ENCODE measurements around the gene CPLX1.

CPLX1 gene

DNA sequence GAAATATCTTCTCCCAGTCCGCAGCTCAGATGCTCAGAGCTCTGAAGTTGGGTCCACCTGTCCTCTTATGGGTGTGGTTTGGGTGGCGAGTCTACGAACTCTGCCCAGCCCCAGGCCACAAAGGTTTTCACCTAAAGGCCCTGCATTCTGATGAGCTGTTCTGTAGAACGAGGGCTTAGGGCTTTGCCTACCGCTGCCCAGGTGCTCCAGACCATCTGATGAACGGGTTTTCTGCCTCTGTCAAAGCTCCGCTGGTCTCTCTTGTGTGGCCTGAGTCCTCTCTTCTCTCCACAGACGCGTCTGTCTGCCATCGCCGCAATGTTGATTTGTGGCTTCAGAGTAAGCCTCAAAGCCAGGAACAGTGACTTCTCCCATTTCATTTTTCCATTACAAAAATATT, 28.4 kb upstream of the CPLX1 start:
- no peak for DNase-seq

DNA sequence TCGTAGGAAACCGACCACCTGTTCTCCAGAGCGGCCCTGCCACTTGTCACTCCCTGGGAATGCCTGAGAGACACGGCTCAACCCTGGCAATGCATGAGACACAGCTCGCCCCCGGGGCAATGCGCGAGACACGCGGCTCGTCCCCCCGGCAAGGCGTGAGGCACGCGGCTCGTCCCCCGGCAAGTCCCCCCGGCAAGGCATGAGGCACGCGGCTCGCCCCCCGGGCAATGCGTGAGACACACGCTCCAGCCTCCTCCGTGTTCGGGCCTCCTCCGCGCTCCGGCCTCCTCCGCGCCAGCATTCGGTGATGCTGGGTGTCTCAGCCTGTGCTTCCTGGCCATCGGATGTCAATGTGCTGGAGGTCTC, 27.5 kb upstream of the CPLX1 start:
- DNase-seq, result no peak

DNA sequence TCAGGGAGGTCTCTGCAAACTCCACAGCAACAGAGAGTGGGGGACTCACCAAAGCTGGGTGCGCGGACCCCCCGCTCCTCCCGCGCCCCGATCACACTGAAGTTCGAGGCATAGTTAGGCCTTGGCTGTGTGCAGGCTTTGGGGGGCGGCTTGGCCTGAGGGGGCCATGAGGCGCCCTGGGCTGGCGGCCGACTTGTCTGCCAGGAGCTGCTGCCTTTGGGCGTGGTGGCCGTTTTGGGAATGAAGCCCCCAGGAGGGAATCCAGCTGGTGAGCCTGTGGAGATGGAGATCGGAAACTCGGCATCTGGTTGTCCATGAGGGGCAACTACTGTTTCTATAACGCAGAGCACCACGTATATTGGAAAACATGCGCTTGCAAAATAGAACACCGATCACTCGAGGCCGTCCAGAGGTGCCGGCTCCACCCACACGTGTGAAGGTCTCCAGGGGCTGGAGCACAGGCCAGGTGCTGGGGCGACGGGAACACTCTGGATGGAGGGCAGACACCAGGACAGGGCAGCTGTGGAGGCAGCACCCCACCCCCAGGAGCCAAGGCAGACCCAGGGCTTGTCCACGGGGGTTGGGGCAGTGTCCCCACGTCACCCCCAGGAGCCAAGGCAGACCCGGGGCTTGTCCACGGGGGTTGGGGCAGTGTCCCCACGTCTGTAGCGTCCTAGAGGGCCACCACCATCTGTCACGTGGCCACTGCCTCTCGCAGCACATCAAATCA, 25.9 kb upstream of the CPLX1 start:
- DNase-seq, result no peak

DNA sequence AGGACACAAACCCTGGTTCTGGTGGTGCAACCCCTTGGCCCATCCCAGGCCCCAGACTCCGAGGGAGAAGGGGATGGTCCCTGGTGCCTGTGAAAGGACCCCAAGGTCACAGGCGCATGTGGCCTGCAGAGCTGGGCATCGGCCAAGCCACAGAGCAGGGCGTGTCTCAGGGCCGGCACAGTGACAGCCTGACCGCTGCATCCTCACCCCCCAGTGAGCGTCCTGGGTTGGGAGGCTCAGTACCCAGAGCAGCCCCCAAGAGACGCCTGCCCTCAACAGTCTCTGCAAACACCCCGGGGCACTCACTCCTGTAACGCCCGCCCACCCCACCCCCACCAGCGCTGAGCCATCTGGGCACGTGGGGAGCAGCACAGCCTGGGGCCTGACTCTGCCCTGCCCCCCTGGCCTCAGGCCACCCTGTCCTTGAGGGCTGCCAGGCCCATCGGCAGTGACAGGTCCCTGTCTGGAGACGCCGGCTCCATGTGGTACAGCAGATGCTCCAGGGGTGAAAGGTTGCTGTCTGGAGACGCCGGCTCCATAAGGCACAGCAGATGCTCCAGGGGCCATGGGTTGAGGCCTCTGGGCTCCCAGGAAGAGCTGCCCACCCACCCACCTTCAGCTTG, 24.5 kb upstream of the CPLX1 start:
- no peak for DNase-seq

DNA sequence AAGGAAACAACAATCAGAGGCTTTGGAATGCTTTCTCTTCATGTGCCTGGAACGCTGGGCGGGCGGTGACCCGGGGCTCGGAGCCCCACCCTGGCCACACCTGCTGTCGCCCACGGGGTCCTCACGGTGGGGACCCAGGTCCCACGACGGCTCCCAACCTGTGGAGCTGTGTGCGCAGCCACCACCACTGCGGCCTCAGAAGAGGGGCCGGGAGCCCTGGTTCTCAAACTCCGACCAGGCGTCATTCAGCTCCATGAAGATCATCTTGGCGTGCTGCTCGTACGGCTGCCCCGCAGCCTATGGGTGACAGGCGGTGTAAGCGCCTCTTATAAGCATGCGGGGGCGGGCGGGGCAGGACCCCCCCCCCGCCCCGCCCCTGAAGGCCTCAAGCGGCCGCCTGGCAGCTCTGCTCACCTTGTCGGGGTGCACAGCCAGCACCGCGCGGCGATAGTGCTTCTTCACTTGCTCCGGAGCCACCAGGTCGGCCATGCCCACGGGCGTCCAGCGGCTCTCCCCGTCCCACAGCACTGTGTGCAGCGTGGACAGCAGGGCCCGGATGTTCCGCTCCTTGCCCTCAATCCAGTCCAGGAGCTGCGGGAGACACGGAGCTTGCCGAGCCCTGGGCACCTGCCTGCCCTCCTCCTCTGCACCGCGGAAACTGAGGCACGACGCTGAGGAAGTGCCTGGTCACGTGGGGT, 23.7 kb upstream of the CPLX1 start:
- no peak for DNase-seq

DNA sequence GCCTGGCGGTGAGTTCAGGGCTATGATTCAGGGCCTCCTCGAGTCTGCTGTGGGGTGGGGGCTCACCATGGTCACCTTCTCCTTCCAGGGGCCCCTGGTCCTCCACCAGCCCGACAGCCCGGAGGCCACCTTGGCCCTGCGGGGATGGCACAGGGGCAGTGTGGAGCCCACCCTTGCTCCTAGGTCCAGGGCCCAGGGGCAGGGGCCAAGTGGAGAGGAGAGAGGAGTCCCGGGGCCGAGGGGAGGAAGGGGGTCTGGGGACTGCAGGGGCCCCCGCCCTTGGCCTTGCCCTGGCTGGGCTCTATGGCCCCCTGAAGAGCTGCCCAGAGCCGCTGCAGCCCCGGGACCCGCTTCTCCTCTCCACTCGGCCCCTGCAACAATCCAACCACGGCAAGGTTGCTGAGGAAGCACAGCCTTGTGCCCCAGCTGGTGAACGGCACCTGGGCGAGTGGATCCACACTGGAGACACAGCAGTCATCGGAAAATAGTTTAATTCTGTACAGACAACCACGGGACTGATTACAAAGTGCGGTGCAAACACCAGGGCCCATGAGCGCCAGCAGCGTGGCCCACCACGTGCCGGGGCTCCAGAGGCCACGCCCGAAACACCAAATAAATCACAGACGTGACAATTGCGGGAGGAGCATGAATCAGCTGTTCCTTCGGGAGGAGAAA, 23.0 kb upstream of the CPLX1 start:
- DNase-seq, result no peak

DNA sequence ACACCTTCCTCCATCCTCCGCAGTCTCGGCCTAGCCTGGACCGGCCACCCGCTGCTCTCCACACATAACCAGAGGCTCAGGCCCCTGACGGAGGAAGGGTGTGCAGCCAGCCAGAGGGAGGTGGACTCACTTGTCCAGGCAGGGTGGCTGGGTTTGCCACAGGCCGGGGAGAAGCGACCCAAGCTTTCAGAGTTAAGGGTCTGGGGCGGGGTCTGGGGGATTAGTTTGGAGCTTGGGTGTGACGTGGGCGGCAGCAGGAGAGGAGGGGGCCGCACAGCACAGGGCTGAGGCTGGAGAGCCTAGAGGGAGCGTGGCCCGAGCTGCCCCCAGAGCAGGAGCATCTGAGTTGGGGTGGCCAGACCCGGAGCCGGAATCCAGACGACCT, 22.4 kb upstream of the CPLX1 start:
- no peak for DNase-seq

DNA sequence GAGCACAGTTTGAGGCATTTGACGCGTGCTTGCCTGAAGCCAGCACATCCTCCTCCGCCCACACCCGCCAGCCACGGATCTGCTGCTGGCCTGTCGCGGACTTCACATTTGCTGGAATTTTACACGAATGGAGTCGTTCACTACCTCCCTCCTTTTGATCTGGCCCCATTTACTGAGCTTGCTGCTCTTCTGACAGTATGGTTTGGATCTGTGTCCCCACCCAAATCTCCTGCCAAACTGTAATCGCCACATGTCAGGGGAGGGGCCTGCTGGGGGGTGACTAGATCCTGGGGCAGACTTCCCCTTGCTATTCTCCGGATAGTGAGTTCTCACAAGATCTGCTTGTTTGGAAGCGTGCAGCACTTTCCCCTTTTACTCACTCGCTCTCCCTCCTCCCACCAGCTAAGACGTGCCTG, 19.9 kb upstream of the CPLX1 start:
- DNase-seq, result no peak

DNA sequence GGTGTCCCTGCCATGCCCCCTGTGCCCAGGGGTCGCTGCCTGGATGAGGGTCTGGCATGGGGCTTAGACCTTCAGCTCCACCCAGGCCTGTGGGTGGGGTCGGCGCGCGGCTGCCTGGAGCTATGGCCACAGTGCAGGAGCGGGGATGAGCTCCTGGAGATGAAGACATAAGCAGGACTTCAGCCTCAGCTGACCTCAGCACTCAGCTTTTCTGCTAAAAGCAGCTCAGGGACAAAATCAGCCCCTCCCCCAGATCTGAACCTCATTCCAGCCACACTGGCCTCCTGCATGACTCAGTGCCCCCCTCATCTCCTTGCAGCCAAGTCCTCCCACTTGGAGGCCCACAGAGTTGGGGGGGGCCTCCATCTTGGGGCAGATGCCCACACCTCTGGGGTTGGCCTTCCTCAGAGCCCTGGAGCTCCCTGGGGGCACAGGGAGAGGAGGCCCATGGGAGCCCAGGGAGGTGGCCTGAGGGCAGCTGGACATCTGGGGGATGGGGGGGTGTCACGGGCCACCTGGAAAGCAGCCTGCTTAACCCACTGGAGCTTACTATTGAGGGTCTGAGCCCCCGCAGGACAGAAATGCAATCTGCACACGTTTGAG, 19.4 kb upstream of the CPLX1 start:
- DNase-seq, result no peak

DNA sequence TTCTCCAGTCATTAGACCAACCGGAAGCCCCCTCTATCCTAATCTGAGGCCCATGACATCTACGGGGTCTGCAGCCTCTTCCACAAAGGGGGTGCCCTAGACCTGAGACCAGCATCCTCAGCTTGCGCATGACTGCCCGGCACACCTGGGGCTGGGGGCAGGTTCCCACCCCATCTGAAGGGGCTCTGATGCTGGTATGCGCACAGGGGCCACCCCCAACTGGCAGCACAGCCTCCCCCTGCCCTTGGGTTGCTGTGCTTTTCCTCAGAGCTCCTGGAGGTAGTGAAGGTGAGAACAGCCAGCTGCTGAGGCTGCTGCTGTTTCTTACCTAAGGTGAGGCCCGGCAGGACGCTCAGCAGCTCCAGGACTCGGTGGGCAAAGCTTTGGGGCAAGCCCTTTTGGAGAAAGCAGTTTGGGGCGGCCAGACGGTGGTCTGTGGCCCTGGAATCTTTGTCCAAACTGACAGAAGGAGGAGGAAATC, 18.9 kb upstream of the CPLX1 start:
- no peak for DNase-seq

DNA sequence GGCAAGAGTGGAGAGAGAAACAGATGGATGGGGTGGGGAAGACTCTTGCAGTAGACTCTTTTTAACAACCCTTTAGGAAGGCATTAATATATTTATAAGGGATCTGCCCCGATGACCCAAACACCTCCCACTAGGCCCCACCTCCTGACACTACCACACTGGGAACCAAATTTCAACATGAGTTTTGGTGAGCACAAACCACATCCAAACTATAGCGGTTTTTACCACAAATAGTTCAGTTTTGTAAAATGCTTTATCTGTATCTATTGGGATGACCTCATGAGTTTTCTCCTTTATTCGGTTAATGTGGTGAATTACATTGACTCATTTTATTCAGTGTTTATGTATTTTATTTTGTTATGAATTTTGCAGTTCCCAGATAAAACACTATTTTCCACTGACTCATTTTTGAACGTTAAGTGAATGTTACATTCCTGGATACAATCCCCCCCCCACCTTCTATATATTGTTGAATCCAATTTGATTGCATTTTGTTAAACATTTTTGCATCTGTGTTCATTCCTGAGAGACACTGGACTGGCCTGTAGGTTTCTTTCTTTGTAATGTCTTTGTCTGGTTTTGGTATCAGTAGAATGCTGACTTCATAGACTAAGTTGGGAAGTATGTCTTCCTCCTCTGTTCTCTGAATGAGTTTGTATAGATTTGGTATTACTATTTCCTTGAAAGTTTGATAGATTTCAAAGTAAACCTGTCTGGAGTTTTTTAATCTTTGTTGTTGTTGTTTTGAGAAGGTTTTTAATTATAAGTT, 13.9 kb upstream of the CPLX1 start:
- DNase-seq, result no peak

DNA sequence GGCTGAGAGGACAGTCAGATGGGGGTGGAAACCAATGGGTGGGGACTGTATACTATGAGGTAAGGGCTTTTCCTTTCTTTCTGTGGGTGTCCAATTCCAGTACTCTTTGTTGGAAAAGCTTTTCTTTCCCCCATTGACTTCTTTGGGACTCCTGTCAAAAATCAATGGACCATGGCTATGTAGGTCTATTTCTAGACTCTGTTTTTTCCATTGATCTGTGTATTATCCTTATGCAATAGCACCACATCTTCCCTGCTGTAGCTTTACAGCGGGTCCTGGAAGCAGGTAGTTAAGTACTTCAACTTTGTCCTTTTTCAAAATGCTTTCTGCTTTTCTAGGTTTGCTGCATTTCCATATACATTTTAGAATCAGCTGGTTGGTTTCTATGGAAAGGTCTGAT, 11.8 kb upstream of the CPLX1 start:
- no peak for DNase-seq

DNA sequence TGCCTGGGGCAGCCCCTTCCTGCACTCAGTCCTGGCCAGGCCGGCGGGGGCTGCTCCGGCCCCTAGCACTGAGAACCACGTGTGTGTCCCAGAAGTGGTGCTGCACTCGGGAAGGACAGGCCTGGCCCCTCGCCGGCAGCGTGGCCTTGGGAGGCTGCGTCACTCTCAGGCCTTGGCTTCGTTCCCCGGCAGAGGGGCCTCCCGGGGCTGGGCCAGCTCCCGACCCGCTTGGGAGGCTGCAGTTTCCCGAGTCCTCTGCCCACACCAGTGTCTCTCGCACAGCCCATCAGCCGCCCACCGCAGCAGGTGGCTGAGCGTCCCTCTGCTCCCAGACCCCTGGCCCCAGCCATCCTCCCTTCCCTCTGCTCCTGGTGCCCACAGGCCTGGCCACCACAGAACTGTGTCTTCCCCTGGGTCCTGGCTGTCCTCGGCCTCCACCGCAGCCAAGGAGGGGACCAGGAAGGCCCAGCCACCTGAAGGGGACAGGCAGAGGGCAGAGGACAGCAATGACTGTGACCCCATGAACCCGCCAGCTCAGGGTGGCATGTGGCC, 10.9 kb upstream of the CPLX1 start:
- no peak for DNase-seq

DNA sequence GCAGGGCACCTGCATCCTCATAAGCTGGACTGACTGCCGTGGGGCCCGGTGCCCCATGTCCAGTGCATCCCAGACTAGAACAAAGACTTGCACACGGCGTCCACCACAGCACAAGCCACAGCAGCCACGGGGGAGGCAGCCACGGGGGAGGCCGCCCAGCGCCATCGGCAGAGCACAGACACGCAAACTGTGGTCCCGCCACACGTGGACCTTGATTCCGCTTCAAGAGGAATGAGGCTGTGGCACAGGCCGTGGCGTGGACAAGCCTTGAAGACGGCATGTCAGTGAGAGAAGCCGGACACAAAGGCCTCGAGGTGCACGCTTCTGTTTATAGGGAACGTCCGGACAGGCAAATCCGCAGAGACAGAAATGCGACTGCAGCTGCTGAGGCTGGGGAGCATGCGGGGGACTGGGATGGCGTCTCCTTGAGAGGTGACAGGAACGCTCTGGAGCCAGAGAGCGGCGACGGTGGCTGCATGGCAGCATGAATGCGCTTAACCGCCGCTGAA, 10.1 kb upstream of the CPLX1 start:
- DNase-seq, result no peak

DNA sequence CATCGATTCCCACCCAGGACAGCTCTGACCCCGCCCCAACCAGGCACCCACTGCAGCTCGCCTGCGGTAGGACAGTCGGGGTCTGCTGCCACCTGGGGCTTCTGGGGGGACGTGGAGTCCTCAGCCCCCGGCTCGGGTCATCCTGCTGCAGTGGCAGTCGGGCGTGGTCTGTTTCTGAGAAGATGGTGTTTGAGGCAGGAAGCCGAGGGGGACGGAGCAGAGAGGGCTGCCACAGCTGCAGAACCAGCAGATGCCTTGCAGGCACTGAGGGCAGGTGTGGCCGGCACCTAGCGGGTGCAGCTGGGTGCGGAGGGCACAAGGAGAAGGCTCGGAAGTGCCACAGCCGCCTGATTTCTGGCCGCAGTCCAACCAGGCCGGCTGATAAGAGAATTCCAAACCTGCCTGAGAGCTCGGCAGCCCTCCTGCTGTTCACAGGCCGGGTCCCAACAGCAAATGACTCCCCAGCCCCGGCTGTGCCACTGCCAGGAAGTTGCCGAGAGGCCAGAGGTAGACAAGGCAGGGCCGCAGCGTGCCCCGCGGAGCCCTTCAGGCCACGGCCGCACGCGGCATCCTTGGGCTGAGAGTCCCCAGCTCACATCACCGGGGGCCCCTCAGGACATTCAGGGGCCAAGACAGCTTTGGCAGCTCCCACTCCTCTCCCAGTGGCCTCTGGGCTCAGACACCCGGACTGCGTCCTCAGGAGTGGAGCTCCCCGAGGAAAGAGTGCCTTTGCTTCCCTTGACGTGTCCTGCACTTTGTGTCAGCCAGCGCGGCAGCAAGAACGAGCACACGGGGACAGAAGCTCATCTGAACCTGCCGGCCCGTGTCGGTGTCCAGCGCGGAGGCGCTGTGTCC, 9.4 kb upstream of the CPLX1 start:
- no peak for DNase-seq

DNA sequence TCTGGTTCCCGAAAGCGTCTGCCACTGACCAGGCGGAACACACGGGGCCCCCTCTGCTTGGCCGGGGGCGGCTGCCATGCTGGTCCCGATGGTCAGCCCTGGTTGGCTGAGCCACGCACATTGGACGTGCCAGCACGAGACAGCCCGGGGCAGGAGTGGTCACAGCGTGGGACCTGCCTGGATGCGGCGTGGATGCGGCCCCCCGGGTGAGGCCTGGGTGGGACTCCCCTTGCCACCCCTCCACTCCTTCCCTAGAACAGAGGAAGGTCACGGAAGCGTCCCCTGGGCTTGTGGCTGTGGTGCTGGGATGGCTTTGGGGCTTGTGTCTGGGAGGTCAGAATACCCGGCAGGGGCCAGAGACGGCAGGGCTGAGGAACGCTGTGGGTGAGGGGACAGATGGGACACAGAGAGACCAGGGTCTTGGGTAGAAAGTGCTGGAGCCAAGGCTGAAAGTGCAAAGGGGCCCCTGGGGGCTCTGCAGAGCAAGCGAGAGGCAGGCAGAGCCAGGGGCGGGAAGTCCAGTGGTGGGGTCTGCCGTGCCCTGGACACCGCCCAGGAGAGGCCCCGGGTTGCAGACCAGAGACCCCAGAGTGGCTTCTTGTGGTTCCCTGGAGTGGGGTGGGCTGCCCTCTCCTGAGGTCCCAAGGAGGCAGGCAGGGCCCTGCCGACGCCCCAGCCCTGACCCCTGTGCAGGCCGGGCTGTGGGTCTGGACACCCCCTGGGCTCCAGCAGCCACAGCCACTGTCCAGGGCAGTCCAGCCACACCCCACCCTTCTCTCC, 8.6 kb upstream of the CPLX1 start:
- DNase-seq, result no peak

DNA sequence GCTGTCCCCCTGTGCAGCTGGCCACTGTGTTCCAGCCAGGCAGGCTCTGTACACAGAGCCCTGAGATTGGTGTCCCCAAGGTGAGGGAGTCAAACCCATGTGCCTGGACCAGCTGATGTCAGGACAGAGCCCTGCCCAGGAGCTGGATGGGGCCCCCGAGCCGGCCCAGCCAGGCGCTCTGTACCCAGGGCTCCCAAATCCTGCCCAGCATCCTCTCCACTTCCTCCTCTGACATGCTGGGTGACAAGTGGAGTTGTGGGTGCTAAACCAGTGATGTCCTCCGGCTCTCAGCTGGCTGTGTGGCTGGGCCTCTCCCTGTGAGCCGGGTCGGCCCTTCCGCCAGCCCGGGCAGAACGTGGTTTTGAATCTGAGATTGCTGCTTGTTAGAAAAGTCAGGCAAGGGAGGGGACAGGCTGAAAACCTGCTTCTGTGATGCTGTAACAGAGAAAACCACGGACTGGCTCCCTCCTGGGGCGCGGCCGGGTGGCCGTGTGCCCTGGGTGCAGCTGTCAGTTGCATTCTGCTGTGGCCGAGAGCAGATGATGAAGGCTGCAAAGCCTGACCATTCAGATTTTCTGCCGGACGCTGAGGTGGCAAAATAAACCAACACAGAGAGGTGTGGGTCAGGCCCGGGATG, 7.9 kb upstream of the CPLX1 start:
- no peak for DNase-seq

DNA sequence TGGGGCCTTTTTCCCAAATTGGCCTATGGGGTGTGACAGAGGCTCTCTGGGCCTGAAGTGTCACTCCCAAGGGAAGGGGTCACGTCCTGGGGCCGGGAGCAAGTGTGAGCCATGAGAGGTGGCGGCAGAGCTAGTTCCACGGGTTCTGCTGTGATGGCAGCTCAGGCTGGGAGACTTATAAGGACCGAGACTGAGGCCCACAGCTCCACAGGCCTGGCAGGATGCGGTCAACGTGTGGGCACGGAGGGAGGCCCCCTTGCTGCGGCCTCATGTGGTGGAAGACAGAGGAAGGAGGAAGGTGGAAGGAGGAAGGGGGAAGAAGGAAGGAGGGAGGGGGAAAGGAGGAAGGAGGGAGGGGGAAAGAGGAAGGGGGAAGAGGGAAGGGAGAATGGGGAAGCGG, 7.2 kb upstream of the CPLX1 start:
- no peak for DNase-seq

DNA sequence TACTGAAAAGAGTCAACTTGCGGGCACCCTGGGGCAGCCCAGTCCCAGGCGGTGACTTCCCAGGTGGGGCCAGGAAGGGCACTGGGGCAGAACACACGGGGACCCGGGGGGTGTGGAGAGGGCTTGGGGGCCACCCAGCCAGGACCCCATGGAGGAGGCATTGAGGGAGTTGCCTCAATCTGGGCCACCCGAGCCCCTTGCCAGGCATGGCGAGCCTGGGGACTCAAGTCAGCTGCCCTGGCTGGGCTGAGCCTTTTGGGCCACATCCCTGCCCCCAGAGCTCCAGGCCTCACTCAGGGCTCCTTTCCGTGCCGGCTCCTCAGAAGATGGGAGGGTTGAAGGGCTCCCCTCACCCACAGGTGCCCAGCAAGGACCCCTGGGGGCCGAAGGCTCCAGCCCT, 6.6 kb upstream of the CPLX1 start:
- no peak for DNase-seq

DNA sequence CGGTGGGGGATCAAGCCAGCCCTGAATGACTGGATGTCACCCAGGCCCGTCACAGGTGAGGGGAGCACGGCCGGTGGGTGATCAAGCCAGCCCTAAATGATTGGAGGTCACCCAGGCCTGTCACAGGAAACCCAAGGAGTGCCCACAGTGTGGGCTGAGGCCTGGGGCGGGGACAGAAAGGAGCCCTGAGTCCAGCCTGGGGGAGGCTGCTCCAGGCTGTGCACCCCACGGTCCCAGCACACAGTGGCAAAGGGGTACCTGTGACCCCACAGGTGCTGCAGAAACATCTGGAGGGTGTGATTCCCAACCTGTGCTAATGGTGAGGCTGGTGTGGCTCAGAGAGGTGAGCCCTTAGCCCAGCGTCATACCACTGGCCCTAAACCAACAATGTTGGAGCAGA, 6.2 kb upstream of the CPLX1 start:
- no peak for DNase-seq
